ENCODE results near the gene SRM. TPM values are rescaled to one million over a fixed set of nuclear protein-coding genes. Genes with fewer than 3 reads are reported as not detected.

SRM gene
- total RNA-seq, 1 donor from 2014 or later, result 62.6 TPM

- H3K36me3 Mint-ChIP-seq (ENCODE audit: insufficient read depth), result peaks cover 8% of the 10 kb centered on the region
- H3K9me3 Mint-ChIP-seq (ENCODE audit: low read depth), result no peaks in the 10 kb centered on the region
- no peak for TF ChIP-seq CTCF (IDR thresholded peaks at IDR 0.05; ENCODE audit: unreplicated experiment)
- H3K27ac Mint-ChIP-seq, result no peak overlapping the region
- no peaks in the 10 kb centered on the region for H3K4me1 Mint-ChIP-seq (ENCODE audit: low read depth)
- H3K4me3 Mint-ChIP-seq (ENCODE audit: low read depth), result no peak overlapping the region
- DNase-seq (ENCODE audit: low spot score, unreplicated experiment), result no peak
- H3K27me3 Mint-ChIP-seq, result no peaks in the 10 kb centered on the region
Observed at GRCh38 chr1:11031624-11032262, 28.1 kb downstream of the SRM start.

DNA sequence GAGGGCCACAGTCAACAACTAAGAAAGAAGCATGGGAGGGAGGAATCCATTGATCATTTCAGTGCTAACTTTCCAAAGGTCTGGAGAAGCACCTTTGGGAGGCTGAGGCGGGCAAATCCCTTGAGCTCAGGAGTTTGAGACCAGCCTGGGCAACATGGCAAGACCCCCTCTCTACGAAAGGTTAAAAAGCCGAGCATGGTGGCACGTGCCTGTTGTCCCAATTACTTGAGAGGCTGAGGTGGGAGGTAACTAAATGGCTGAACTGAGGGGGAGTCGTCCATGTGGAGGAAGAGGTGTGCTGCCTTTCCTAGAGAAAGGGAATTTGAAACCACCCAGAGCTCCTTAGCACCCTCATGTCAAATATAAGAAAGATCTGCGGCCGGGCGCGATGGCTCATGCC is 29.0 kb downstream of the SRM start:
- no peak for TF ChIP-seq CTCF (IDR thresholded peaks at IDR 0.05; ENCODE audit: unreplicated experiment)
- Mint-ChIP-seq H3K27ac (peak overlapping the region; percentile 75), H3K9me3 (ENCODE audit: low read depth) (no peaks in the 10 kb centered on the region), H3K4me1 (ENCODE audit: low read depth) (no peaks in the 10 kb centered on the region), H3K4me3 (ENCODE audit: low read depth) (no peak overlapping the region), H3K27me3 (no peaks in the 10 kb centered on the region), H3K36me3 (ENCODE audit: insufficient read depth) (peaks cover 10% of the 10 kb centered on the region)
- no peak for DNase-seq (ENCODE audit: low spot score, unreplicated experiment)

GRCh38 chr1:11028018-11028417 is 31.8 kb downstream of the SRM start:
- Mint-ChIP-seq H3K36me3 (ENCODE audit: insufficient read depth) (peaks cover 20% of the 10 kb centered on the region), H3K27ac (peak overlapping the region; percentile 59), H3K4me1 (ENCODE audit: low read depth) (no peaks in the 10 kb centered on the region), H3K4me3 (ENCODE audit: low read depth) (no peak overlapping the region), H3K27me3 (no peaks in the 10 kb centered on the region), H3K9me3 (ENCODE audit: low read depth) (no peaks in the 10 kb centered on the region)
- no peak for DNase-seq (ENCODE audit: low spot score, unreplicated experiment)
- no peak for TF ChIP-seq CTCF (IDR thresholded peaks at IDR 0.05; ENCODE audit: unreplicated experiment)

- Mint-ChIP-seq H3K27me3 (no peaks in the 10 kb centered on the region), H3K27ac (peak overlapping the region; percentile 2), H3K4me3 (ENCODE audit: low read depth) (no peak overlapping the region), H3K36me3 (ENCODE audit: insufficient read depth) (peaks cover 23% of the 10 kb centered on the region), H3K9me3 (ENCODE audit: low read depth) (no peaks in the 10 kb centered on the region), H3K4me1 (ENCODE audit: low read depth) (no peaks in the 10 kb centered on the region)
- DNase-seq (ENCODE audit: low spot score, unreplicated experiment), result no peak
- TF ChIP-seq CTCF (IDR thresholded peaks at IDR 0.05; ENCODE audit: unreplicated experiment), result no peak
Observed at GRCh38 chr1:11027316-11027715, 32.5 kb downstream of the SRM start.

DNA sequence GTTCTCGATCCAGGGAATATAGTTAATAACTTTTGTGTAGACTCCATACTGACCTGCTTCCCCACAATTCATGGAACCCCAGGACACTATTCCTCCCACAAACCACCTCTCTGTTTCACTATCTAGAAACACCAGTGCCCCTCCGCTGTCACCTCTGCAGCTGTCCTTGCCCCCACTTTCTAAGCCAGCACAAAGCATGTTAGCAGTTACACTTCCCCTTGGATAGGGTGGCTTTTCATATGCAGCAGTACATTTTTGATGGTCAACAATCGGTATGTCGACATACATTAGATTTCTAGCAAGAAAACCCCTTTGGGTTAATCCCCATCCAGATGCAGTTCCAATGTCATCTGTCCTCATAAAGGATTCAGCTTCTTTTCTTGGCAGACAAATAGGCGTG is 32.9 kb downstream of the SRM start:
- Mint-ChIP-seq H3K9me3 (ENCODE audit: low read depth) (no peaks in the 10 kb centered on the region), H3K36me3 (ENCODE audit: insufficient read depth) (peaks cover 26% of the 10 kb centered on the region), H3K27ac (peak overlapping the region; percentile 2), H3K27me3 (no peaks in the 10 kb centered on the region), H3K4me1 (ENCODE audit: low read depth) (no peaks in the 10 kb centered on the region), H3K4me3 (ENCODE audit: low read depth) (no peak overlapping the region)
- TF ChIP-seq CTCF (IDR thresholded peaks at IDR 0.05; ENCODE audit: unreplicated experiment), result no peak
- no peak for DNase-seq (ENCODE audit: low spot score, unreplicated experiment)

Data from progenitor cell of endocrine pancreas (in vitro differentiated cells).